Panc1 (cell line): ENCODE results near the gene SSH3. TPM values are rescaled to one million over a fixed set of nuclear protein-coding genes. Genes with fewer than 3 reads are reported as not detected.

Source experiments
- ATAC-seq: fragments of 200-7000 bp; cut with Tn5 transposase; 2 replicates; pipeline ENCODE4 v1.9.1; 2020; ENCODE audit warnings: mild to moderate bottlenecking, moderate library complexity
- BruUV-seq: library from RNA; stranded (reverse); fragments of 400-500 nt; replicated peaks from 2 replicates; lab custom pipeline; 2021; lab: Mats Ljungman, UMichigan
- CTCF ChIA-PET: fragments of 300-600 bp; sonication (Branson Sonifier 250); formaldehyde crosslinking; loops from one replicate; lab custom pipeline; 2022; ENCODE audit warnings: antibody characterized with exemption; lab: Charles Lee
- POLR2A ChIA-PET: fragments of 300-600 bp; sonication (Branson Sonifier 250); formaldehyde crosslinking; loops from one replicate; lab custom pipeline; 2022; ENCODE audit warnings: antibody characterized with exemption; lab: Charles Lee
- DNase-seq: peaks from one replicate; pipeline ENCODE4 v3.0.0-alpha.2; 2010; ENCODE audit warnings: low read depth, low spot score
- H3K27ac ChIP-seq: 2 replicates; pipeline ENCODE4 v1.5.1; 2011; ENCODE audit warnings: mild to moderate bottlenecking, low read length, inconsistent platforms
- H3K27me3 ChIP-seq: fragments of 200-500 bp; sonication (Bioruptor generic); 2 replicates; pipeline ENCODE4 v1.6.0; 2014; ENCODE audit warnings: low read length, inconsistent platforms; ENCODE audit not compliant: control insufficient read depth, insufficient read depth
- H3K36me3 ChIP-seq: fragments of 200-500 bp; sonication (Bioruptor generic); 2 replicates; pipeline ENCODE4 v1.5.1; 2014; ENCODE audit warnings: inconsistent platforms, mild to moderate bottlenecking, low read length, moderate library complexity; ENCODE audit not compliant: control insufficient read depth, insufficient read depth
- H3K4me1 ChIP-seq: 2 replicates; pipeline ENCODE4 v1.5.1; 2011; ENCODE audit warnings: inconsistent platforms, mild to moderate bottlenecking, low read length, moderate library complexity; ENCODE audit not compliant: control insufficient read depth, insufficient read depth
- H3K4me3 ChIP-seq, 2 experiments: 2 replicates each; pipeline ENCODE4 v1.5.1; 2011 to 2012; ENCODE audit warnings: low read depth in 2 of 2, low read length in 2 of 2, mild to moderate bottlenecking in 2 of 2, inconsistent platforms in 1 of 2, moderate library complexity in 1 of 2
- H3K9me3 ChIP-seq: fragments of 200-500 bp; sonication (Bioruptor generic); 2 replicates; pipeline ENCODE4 v1.5.1; 2014; ENCODE audit warnings: low read depth, mild to moderate bottlenecking, inconsistent platforms, low read length, moderate library complexity; ENCODE audit not compliant: control insufficient read depth, insufficient read depth
- POLR2AphosphoS5 ChIP-seq: IDR thresholded peaks from 2 replicates; pipeline ENCODE4 v1.6.1; 2012; ENCODE audit warnings: mild to moderate bottlenecking, low read depth, low read length, moderate library complexity
- REST ChIP-seq, 2 experiments: IDR thresholded peaks; 2 replicates each; pipeline ENCODE4 v1.6.1; 2011 to 2012; ENCODE audit warnings: low read depth in 2 of 2, control low read depth in 1 of 2, low read length in 1 of 2, mild to moderate bottlenecking in 1 of 2, moderate library complexity in 1 of 2; ENCODE audit not compliant: insufficient read depth in 1 of 2
- SIN3A ChIP-seq: IDR thresholded peaks from 2 replicates; pipeline ENCODE4 v1.6.1; 2012; ENCODE audit warnings: low read depth, mild to moderate bottlenecking, low read length, moderate library complexity, borderline replicate concordance; ENCODE audit not compliant: insufficient read depth
- TCF7L2 ChIP-seq: IDR thresholded peaks from 2 replicates; pipeline ENCODE4 v1.6.1; 2011; ENCODE audit warnings: mild to moderate bottlenecking, low read depth, low read length, inconsistent platforms
- in situ Hi-C: cut with HindIII; loops from 2 replicates; pipeline ENCODE4 v1.10.0; 2016; ENCODE audit warnings: low sequenced_read_pairs, low pct_unique_long_range_greater_than_20kb
- intact Hi-C: fragments of 100-400 bp; cut with micrococcal nuclease; formaldehyde crosslinking; loops from one replicate; pipeline ENCODE4 v1.10.0; 2022; ENCODE audit not compliant: unreplicated experiment
- total RNA-seq: library from RNA; stranded (reverse); gene quantifications from one replicate; pipeline ENCODE4 v1.2.1, GENCODE V29; 2021; ENCODE audit not compliant: unreplicated experiment
- TF ChIP-seq, protein P1 (sequence below): fragments of 450-650 bp; IDR thresholded peaks from 2 replicates; pipeline ENCODE4 v1.5.1; 2017; ENCODE audit warnings: mild to moderate bottlenecking

The SSH3 gene
- total RNA-seq, 1 experiment from 2014 or later: 79.8 TPM

DNA sequence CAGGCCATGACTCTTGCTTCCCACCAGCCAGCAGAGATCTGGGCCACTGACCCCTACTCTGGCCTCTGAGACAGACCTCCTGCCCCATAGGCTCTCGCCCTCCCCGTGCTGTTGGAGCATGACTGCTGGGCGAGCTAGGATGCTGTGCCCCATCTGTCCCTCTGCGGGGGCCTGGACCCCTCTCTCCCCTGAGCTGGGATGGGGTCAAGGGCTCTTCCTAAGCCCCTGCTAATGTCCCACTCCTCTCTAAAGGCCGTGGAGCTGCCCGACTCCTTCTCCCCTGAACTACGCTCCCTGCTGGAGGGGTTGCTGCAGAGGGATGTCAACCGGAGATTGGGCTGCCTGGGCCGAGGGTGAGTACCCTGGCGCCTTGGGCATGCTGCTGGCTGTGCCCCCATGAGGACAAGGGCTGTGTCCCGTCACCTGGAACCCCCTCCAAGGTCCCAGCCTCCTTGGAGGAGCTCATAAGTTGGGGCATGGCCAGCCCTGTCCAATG lies 20.4 kb upstream of the SSH3 start:
- Histone ChIP-seq H3K9me3 (no peaks in the 10 kb centered on the region), H3K27ac (no peak overlapping the region), H3K27me3 (no peaks in the 10 kb centered on the region), H3K4me3 (no peak overlapping the region), H3K36me3 (peaks cover 7% of the 10 kb centered on the region; the same call in 1 of the 2 replicates), H3K4me1 (peaks cover 3% of the 10 kb centered on the region)
- POLR2A ChIA-PET: no interaction called here
- ATAC-seq (no peak), DNase-seq (no peak)
- CTCF ChIA-PET: interaction anchor here (0.6 kb wide), 1 partner anchor 20 kb away, joined by 5 read pairs; no protein-coding TSS in a partner anchor
- TF ChIP-seq TCF7L2 (no peak), REST (IDR thresholded peaks at IDR 0.05; ENCODE audit: insufficient read depth in 1 of 2, low read depth in 2 of 2, low read length in 1 of 2) (no peak), SIN3A (no peak), POLR2AphosphoS5 (no peak)
- TF ChIP-seq, protein P1, sequence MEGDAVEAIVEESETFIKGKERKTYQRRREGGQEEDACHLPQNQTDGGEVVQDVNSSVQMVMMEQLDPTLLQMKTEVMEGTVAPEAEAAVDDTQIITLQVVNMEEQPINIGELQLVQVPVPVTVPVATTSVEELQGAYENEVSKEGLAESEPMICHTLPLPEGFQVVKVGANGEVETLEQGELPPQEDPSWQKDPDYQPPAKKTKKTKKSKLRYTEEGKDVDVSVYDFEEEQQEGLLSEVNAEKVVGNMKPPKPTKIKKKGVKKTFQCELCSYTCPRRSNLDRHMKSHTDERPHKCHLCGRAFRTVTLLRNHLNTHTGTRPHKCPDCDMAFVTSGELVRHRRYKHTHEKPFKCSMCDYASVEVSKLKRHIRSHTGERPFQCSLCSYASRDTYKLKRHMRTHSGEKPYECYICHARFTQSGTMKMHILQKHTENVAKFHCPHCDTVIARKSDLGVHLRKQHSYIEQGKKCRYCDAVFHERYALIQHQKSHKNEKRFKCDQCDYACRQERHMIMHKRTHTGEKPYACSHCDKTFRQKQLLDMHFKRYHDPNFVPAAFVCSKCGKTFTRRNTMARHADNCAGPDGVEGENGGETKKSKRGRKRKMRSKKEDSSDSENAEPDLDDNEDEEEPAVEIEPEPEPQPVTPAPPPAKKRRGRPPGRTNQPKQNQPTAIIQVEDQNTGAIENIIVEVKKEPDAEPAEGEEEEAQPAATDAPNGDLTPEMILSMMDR: no peak
- intact Hi-C loops: no loop called here
- no TSS peak for BruUV-seq
- in situ Hi-C loops: no loop called here

DNA sequence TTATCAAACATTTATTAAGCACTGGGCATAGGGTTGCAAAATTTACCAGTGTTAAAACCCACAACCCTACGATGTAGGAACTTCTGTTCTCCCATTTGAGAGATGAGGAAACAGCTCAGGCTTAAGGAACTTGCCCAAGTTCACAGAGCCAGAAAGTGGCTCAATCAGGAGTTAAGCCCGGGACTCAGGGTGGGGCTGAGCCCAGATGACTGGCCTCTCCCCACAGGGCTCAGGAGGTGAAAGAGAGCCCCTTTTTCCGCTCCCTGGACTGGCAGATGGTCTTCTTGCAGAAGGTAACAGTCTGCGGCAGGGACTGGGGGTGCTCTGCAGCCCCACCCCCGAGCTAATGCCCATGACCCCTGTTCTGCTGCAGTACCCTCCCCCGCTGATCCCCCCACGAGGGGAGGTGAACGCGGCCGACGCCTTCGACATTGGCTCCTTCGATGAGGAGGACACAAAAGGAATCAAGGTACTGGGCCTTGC lies 19.8 kb upstream of the SSH3 start:
- Histone ChIP-seq H3K36me3 (peaks cover 7% of the 10 kb centered on the region; the same call in 1 of the 2 replicates), H3K27ac (no peak overlapping the region), H3K27me3 (no peaks in the 10 kb centered on the region), H3K4me3 (no peak overlapping the region), H3K9me3 (no peaks in the 10 kb centered on the region), H3K4me1 (peaks cover 7% of the 10 kb centered on the region)
- in situ Hi-C loops: no loop called here
- BruUV-seq: no TSS peak
- no peak for TF ChIP-seq TCF7L2
- TF ChIP-seq, protein P1: no peak
- no peak for TF ChIP-seq POLR2AphosphoS5
- no peak for TF ChIP-seq REST (IDR thresholded peaks at IDR 0.05; ENCODE audit: insufficient read depth in 1 of 2, low read depth in 2 of 2, low read length in 1 of 2)
- no peak for TF ChIP-seq SIN3A
- POLR2A ChIA-PET: no interaction called here
- no peak for ATAC-seq
- CTCF ChIA-PET: interaction anchor here (0.6 kb wide), 1 partner anchor 21 kb away, joined by 5 read pairs; no protein-coding TSS in a partner anchor
- intact Hi-C loops: no loop called here
- DNase-seq: no peak
